Activated naive CD4-positive, alpha-beta T cell (primary cell): Measurements from ENCODE around the gene RIPK3.
"Not testable (repeated sequence)": the region's sequence is repeated elsewhere in the genome, so short reads cannot be mapped to it uniquely, and the experiment has no call there.

Source experiments
- DNase-seq, 4 experiments: peaks; one replicate each; lab custom pipeline; 2025; lab: John Stamatoyannopoulos, UW

Gene RIPK3

GRCh38 chr14:24369907-24370687, 30.3 kb upstream of the RIPK3 start:
- DNase-seq: no peak

GRCh38 chr14:24369463-24369862, 29.7 kb upstream of the RIPK3 start:
- DNase-seq: no peak

- no peak for DNase-seq
Measured at GRCh38 chr14:24368562-24369252, 28.9 kb upstream of the RIPK3 start.

- no peak for DNase-seq
Measured at GRCh38 chr14:24368212-24368561, 28.4 kb upstream of the RIPK3 start.

- no peak for DNase-seq
Measured at GRCh38 chr14:24367514-24368211, 27.9 kb upstream of the RIPK3 start, which contains the start of gene NFATC4. Gene NFATC4 (plus strand): TSS chr14:24368184. CDS start chr14:24368341, 157 bp downstream.

DNA sequence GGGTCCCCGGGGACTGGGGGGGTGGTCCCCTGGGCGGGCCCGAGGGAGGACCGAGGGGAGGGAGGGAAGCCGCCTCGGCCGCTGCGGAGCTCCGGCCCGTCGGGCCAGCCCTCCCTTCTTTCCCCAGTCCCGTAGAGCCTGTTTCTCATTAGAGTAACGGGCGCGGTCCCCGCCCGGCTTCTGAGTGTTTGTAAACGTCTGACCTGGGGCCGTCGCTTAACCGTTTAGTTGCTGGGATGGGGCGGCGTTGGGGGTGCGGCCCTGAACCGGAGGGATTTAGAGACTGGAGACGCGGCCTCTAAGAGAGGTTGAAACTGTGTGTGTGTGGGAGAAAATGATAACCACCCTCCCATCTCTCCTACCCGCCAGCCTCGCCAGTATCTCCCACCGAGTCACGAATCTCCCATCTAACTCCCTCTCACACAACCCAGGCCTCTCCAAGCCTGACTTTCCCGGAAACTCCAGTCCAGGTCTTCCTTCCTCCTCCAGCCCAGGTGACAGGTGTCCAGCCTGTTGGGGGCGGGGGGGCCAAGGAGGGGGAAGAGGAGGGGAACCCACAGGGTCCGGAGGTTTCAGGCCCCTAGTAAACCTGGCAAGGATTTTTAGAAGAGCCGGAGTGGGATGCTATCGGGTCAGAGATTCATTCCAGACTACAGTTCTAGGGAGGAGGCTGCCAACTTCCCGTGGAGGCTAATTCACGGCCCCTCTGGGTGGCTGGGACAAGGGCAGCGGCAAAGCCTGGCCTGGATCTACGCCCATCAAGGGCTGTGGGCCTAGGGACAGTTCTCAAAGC, 27.1 kb upstream of the RIPK3 start:
- no peak for DNase-seq

GRCh38 chr14:24366413-24366720, 26.6 kb upstream of the RIPK3 start:
- DNase-seq: no peak

DNA sequence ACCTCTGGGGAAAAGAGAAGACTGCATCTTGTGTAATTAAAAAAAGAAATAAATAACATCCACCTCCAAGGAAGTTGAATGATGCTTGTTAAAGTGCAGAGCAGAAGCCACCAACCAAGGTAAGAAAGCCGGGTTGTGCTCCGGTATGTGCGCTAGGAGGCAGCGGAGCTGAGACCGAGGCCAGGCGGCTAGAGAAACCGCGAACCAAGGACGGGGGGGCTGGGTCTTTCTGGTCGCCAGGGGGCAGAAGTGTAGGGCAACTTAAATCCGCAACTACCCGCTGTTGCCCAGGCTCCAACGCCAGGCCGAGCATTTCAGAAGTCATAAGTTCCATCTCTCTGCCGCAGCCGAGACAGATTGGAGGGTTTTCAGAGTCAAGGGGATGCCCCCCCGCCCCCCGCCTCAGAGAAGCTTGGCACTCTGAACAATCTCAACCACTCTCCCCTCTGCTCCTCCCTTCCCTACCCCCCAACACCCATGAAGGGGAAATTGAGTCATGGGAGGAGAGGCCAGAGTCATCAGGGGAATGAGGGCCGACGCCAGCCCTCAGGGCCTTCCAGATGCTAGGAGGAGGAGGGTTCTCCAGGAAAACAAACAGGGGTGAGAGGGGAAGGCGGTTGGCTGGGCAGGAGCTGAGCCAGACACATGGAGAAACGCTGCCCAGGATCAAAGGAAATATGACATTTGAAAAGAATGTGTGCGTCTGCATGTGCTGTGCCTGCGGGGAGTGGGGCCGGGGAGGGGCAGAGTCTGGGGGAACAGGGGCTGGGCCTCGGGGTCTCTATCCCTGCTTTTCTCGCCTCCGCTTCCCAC, 26.0 kb upstream of the RIPK3 start:
- DNase-seq: peak in 3 of 4 experiments; percentile 18 to 42 (median 23)

DNA sequence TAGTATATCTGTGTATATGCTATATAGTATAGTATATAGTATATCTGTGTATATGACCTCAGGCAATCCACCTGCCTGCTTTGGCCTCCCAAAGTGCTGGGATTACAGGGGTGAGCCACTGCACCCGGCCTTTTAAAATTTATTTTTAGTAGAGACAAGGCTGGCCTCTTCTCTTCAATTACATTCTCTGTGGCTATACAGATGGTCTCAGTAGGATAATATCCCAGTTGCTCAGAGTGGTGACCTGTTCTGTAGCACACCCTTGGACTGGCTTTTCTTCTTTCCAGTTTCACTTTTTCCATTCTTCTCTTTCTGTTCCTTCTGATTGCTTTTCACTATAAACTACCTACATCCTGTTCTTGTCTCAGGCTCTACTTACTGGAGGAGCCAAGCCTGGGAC, 25.1 kb upstream of the RIPK3 start:
- DNase-seq: no peak

GRCh38 chr14:24363401-24363800, 23.6 kb upstream of the RIPK3 start:
- no peak for DNase-seq

- no peak for DNase-seq
Measured at GRCh38 chr14:24362241-24362960, 22.6 kb upstream of the RIPK3 start.

GRCh38 chr14:24361326-24361725, 21.5 kb upstream of the RIPK3 start:
- DNase-seq: no peak

GRCh38 chr14:24360281-24360680, 20.5 kb upstream of the RIPK3 start:
- no peak for DNase-seq

DNA sequence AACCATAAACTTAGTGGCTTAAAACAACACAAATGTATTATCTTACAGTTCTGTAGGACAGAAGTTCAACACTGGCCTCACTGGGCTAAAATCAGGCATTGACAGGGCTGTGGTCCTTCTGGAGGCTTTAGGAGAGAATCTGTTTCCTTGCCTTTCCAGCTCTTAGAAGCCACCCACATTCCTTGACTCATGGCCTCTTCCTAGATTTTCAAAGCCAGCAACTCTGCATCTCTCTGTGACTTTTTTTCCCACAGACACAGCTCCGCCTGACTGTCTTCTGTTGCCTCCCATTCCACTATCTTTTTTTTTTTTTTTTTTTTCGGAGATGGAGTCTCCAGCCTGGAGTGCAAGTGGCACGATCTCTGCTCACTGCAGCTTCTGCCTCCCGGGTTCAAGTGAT, 16.4 kb upstream of the RIPK3 start:
- DNase-seq: no peak

DNA sequence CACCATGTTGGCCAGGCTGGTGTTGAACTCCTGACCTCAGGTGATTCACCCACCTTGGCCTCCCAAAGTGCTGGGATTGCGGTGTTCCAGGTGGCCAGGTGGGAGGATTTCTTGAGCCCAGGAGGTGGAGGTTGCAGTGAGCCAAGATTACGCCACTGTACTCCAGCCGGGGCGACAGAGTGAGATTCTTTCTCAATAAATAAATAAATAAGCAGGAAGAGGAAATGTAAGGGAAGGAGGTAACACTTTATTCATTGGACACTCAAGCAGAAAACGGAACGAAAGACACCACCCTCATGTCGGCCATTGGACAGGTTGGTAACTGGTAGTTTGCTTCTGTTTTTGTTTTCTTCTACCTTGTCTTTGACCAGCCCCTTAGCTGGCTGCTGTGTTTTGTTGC, 15.2 kb upstream of the RIPK3 start:
- DNase-seq: no peak

DNA sequence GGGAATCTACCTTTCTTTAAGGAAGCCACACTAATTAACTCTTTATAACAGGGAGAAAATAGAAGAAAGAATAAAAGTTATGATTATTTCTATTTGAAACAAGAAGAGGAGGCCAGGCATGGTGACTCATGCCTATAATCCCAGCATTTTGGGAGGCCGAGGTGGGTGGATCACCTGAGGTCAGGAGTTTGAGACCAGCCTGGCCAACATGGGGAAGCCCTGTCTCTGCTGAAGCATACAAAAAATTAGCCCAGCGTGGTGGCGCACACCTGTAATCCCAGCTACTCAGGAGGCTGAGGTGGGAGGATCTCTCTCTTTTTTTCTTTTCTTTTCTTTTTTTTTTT, 14.7 kb upstream of the RIPK3 start:
- not testable (repeated sequence) for DNase-seq

- DNase-seq: no peak
Measured at GRCh38 chr14:24353559-24354481, 14.0 kb upstream of the RIPK3 start.

DNA sequence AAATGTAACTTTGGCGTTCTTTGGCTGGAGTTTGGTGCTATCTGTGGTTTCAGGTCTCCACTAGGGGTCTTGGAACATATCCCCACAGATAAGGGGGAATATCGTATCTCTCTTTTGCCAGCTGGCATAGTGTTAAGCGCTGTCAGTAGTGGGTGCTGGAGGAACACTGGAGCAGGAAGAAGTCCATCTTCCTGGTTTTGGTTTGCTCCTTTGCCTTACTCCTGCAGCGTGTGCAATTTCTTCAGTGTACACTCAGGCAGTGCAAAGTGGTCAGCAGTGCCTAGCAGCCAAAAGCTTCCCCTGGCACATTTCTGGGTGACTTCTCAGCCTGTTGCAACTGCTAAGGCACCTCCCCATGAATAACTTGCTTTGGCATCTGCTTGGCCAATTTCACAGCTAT, 11.7 kb upstream of the RIPK3 start:
- no peak for DNase-seq

DNA sequence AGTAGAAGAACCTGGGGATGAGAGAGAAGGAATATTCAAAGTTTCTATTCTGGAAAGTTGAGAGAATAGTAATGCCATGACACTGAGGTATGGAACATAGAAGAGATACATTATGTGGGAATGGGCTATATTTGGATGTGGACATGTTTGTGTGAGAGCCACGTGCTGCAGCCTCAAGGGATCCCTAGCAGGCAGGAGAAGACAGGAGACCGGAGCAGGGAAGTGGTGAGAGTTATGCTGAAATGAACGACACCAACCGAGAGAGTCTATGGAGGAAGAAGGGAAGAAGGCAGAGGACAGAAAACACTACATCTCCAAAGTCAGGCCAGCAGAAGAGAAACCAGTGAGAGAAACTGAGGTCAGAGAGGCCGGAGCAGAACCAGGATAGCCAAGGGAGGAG, 10.0 kb upstream of the RIPK3 start:
- no peak for DNase-seq

- no peak for DNase-seq
Measured at GRCh38 chr14:24348186-24348585, 8.4 kb upstream of the RIPK3 start.
